H1 (cell line): ENCODE measurements around the gene ZNF367.

Source experiments
- CTBP2 ChIP-seq: IDR thresholded peaks from 2 replicates; pipeline ENCODE4 v1.7.0; 2011; ENCODE audit warnings: borderline replicate concordance, mild to moderate bottlenecking, moderate library complexity, mixed read lengths, low read length; ENCODE audit not compliant: insufficient read depth, insufficient read length
- EGR1 ChIP-seq: IDR thresholded peaks from 2 replicates; pipeline ENCODE4 v1.6.1; 2011; ENCODE audit warnings: low read depth, low read length, borderline replicate concordance
- EP300 ChIP-seq, 2 experiments: IDR thresholded peaks; 1 replicate in 1 of 2; 2 replicates in 1 of 2; pipeline ENCODE4 v1.6.1; 2011 to 2012; ENCODE audit warnings: low read depth in 2 of 2, low read length in 2 of 2, mild to moderate bottlenecking in 2 of 2, borderline replicate concordance in 1 of 2, inconsistent platforms in 1 of 2, moderate library complexity in 1 of 2
- EZH2 ChIP-seq: fragments of 200-600 bp; sonication (generic); IDR thresholded peaks from 2 replicates; pipeline ENCODE4 v1.7.1; 2012; ENCODE audit warnings: low read depth, mild to moderate bottlenecking, moderate library complexity, low read length, inconsistent platforms; ENCODE audit not compliant: severe bottlenecking
- HDAC2 ChIP-seq, 2 experiments: fragments of 300-600 bp in 1 of 2; sonication (generic) in 1 of 2; IDR thresholded peaks; 2 replicates each; pipeline ENCODE4 v1.6.1; 2011 to 2012; ENCODE audit warnings: low read depth in 2 of 2, low read length in 2 of 2, mild to moderate bottlenecking in 2 of 2, moderate library complexity in 2 of 2, borderline replicate concordance in 1 of 2, inconsistent platforms in 1 of 2
- JUND ChIP-seq: IDR thresholded peaks from 2 replicates; pipeline ENCODE4 v1.6.1; 2011; ENCODE audit warnings: mild to moderate bottlenecking, improper control_type of control experiment, low read length
- POLR2A ChIP-seq, 2 experiments: IDR thresholded peaks; 1 replicate in 1 of 2; 2 replicates in 1 of 2; pipeline ENCODE4 v1.6.1; 2011; ENCODE audit warnings: low read depth in 2 of 2, low read length in 2 of 2, mild to moderate bottlenecking in 2 of 2; ENCODE audit errors: control extremely low read depth in 1 of 2
- POLR2AphosphoS5 ChIP-seq: IDR thresholded peaks from 2 replicates; pipeline ENCODE4 v1.6.1; 2011; ENCODE audit warnings: low read depth, low read length
- SP2 ChIP-seq: IDR thresholded peaks from 2 replicates; pipeline ENCODE4 v1.6.1; 2012; ENCODE audit warnings: mild to moderate bottlenecking, low read length, inconsistent platforms
- TF ChIP-seq, protein P1 (sequence below): IDR thresholded peaks from 2 replicates; pipeline ENCODE4 v1.6.1; 2012; ENCODE audit warnings: inconsistent platforms
- TF ChIP-seq, protein P2 (sequence below), 3 experiments: IDR thresholded peaks; 1 replicate in 2 of 3; 2 replicates in 1 of 3; pipeline versions ENCODE4 v1.5.1 to v1.6.1; 2011; ENCODE audit warnings: low read length in 3 of 3, mild to moderate bottlenecking in 3 of 3, inconsistent platforms in 2 of 3, low read depth in 1 of 3, moderate library complexity in 1 of 3; ENCODE audit not compliant: insufficient read depth in 1 of 3; ENCODE audit errors: control extremely low read depth in 1 of 3
- TF ChIP-seq, protein P3 (sequence below): IDR thresholded peaks from 2 replicates; pipeline ENCODE4 v1.6.1; 2011; ENCODE audit warnings: low read length, improper control_type of control experiment

DNA sequence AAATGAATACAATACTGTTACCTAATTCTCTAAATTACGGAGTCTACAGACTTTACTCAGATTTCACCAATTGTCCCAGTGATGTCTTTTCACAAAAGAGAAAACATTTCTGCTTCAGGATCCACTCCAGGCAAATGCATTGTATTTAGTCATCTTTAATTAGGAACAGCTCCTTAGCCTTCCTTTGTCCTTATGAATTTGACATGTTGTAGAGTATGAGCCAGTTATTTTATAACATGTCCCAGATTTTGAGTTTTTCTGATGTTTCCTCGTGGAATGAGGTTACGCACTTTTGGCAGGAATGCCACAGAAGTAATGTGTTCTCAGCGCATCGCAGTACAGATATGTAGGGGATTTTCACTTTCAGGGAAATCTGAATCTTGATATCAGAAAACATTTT is 42.3 kb upstream of the ZNF367 start:
- TF ChIP-seq, protein P1, sequence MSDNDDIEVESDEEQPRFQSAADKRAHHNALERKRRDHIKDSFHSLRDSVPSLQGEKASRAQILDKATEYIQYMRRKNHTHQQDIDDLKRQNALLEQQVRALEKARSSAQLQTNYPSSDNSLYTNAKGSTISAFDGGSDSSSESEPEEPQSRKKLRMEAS = no peak
- TF ChIP-seq, protein P2, sequence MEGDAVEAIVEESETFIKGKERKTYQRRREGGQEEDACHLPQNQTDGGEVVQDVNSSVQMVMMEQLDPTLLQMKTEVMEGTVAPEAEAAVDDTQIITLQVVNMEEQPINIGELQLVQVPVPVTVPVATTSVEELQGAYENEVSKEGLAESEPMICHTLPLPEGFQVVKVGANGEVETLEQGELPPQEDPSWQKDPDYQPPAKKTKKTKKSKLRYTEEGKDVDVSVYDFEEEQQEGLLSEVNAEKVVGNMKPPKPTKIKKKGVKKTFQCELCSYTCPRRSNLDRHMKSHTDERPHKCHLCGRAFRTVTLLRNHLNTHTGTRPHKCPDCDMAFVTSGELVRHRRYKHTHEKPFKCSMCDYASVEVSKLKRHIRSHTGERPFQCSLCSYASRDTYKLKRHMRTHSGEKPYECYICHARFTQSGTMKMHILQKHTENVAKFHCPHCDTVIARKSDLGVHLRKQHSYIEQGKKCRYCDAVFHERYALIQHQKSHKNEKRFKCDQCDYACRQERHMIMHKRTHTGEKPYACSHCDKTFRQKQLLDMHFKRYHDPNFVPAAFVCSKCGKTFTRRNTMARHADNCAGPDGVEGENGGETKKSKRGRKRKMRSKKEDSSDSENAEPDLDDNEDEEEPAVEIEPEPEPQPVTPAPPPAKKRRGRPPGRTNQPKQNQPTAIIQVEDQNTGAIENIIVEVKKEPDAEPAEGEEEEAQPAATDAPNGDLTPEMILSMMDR (IDR thresholded peaks at IDR 0.05; ENCODE audit: control extremely low read depth in 1 of 3, insufficient read depth in 1 of 3, low read depth in 1 of 3, low read length in 3 of 3) = no peak
- TF ChIP-seq SP2 = no peak
- TF ChIP-seq EP300 (IDR thresholded peaks at IDR 0.05; ENCODE audit: borderline replicate concordance in 1 of 2, low read depth in 2 of 2, low read length in 2 of 2) = no peak
- TF ChIP-seq POLR2A (IDR thresholded peaks at IDR 0.05; ENCODE audit: control extremely low read depth in 1 of 2, low read depth in 2 of 2, low read length in 2 of 2) = no peak
- TF ChIP-seq JUND = no peak
- no peak for TF ChIP-seq CTBP2
- TF ChIP-seq EGR1 = no peak
- TF ChIP-seq EZH2 = no peak
- no peak for TF ChIP-seq POLR2AphosphoS5
- TF ChIP-seq, protein P3, sequence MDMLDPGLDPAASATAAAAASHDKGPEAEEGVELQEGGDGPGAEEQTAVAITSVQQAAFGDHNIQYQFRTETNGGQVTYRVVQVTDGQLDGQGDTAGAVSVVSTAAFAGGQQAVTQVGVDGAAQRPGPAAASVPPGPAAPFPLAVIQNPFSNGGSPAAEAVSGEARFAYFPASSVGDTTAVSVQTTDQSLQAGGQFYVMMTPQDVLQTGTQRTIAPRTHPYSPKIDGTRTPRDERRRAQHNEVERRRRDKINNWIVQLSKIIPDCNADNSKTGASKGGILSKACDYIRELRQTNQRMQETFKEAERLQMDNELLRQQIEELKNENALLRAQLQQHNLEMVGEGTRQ = no peak
- TF ChIP-seq HDAC2 (IDR thresholded peaks at IDR 0.05; ENCODE audit: borderline replicate concordance in 1 of 2, low read depth in 2 of 2, low read length in 2 of 2) = no peak
